GM18861 (cell line): ENCODE results near the gene PANX2.

Source experiments
- ATAC-seq: cut with Tn5 transposase; IDR thresholded peaks from one replicate; pipeline ENCODE4 v1.9.1; 2021; ENCODE audit not compliant: unreplicated experiment

The PANX2 gene

GRCh38 chr22:50226063-50226874 is 55.7 kb downstream of the PANX2 start:
- ATAC-seq: no peak

GRCh38 chr22:50226875-50227165 is 56.3 kb downstream of the PANX2 start:
- ATAC-seq: no peak

- ATAC-seq: no peak
Observed at GRCh38 chr22:50227579-50228215, 57.2 kb downstream of the PANX2 start.

GRCh38 chr22:50228366-50228765 is 57.8 kb downstream of the PANX2 start:
- ATAC-seq: no peak

GRCh38 chr22:50229370-50229769 is 58.8 kb downstream of the PANX2 start:
- no peak for ATAC-seq
